Measurements from ENCODE around the gene CRMP1.

The CRMP1 gene

DNA sequence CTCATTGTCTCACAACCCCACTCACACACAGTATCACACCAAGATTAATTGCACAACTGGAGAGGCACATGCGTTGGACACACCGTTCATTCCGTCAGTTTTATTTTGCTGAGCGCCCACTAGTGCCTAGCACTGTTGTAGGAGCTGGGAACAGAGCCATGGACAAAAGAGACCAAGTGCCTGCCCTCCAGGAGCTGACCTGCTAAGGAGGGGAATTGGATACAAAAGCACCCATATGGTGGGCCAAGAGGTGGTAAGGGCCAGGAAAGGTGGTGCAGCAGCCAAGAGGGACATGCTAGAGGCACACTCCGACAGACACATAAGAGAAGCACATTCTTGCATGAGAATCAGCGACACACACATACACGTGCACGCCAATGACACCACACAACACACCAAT is 705 bp upstream of the CRMP1 start:
- TF ChIP-seq SIN3A (IDR thresholded peaks at IDR 0.05; ENCODE audit: borderline replicate concordance, insufficient read depth, low read length), result no peak
- no peak for TF ChIP-seq POLR2AphosphoS5 (IDR thresholded peaks at IDR 0.05; ENCODE audit: low read depth, low read length)
- no peak for TF ChIP-seq TAF1 (IDR thresholded peaks at IDR 0.05; ENCODE audit: borderline replicate concordance, insufficient read depth, low read length)
- TF ChIP-seq, protein P1, sequence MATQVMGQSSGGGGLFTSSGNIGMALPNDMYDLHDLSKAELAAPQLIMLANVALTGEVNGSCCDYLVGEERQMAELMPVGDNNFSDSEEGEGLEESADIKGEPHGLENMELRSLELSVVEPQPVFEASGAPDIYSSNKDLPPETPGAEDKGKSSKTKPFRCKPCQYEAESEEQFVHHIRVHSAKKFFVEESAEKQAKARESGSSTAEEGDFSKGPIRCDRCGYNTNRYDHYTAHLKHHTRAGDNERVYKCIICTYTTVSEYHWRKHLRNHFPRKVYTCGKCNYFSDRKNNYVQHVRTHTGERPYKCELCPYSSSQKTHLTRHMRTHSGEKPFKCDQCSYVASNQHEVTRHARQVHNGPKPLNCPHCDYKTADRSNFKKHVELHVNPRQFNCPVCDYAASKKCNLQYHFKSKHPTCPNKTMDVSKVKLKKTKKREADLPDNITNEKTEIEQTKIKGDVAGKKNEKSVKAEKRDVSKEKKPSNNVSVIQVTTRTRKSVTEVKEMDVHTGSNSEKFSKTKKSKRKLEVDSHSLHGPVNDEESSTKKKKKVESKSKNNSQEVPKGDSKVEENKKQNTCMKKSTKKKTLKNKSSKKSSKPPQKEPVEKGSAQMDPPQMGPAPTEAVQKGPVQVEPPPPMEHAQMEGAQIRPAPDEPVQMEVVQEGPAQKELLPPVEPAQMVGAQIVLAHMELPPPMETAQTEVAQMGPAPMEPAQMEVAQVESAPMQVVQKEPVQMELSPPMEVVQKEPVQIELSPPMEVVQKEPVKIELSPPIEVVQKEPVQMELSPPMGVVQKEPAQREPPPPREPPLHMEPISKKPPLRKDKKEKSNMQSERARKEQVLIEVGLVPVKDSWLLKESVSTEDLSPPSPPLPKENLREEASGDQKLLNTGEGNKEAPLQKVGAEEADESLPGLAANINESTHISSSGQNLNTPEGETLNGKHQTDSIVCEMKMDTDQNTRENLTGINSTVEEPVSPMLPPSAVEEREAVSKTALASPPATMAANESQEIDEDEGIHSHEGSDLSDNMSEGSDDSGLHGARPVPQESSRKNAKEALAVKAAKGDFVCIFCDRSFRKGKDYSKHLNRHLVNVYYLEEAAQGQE (IDR thresholded peaks at IDR 0.05; ENCODE audit: insufficient read depth in 1 of 2, low read depth in 2 of 2, low read length in 2 of 2), result no peak
- TF ChIP-seq FOXP2 (optimal IDR thresholded peaks at IDR 0.05; ENCODE audit: borderline replicate concordance, extremely low read depth, extremely low read length, insufficient read depth), result no peak

DNA sequence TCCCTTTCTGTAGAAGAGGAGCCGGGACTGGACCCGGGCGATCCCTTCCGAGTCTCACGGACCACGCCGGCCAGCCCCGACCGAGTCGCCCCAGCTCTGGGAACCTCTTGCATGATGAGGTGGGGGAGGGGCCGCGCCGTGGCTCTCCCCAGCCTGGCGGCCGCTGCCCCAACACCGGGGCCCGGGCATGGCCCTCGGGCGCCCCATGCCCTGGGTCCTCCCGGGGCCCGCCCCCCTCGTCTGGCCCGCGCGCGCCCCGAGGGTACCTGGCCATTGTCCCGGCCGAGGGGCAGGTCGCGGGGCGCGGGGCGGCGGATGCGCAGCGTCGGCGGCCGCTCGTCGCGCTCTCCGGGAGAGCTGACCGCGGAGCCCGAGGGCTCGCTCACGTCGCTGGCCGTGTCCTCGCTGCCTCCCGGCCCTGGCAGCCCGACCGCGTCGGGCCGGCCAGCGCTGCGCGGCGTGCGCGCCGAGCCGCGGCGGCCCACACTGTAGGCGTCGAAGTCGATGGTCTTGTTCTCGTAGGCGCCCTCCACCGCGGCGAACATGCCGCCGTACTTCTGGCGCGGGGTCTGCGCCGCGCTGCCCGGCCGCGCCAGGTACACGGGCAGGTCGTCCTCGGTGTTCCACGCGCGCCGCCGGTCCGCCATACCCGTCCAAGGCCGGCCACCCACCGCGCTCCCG is 423 bp downstream of the CRMP1 start:
- no peak for TF ChIP-seq TAF1 (IDR thresholded peaks at IDR 0.05; ENCODE audit: borderline replicate concordance, insufficient read depth, low read length)
- no peak for TF ChIP-seq FOXP2 (optimal IDR thresholded peaks at IDR 0.05; ENCODE audit: borderline replicate concordance, extremely low read depth, extremely low read length, insufficient read depth)
- TF ChIP-seq, protein P1 (IDR thresholded peaks at IDR 0.05; ENCODE audit: insufficient read depth in 1 of 2, low read depth in 2 of 2, low read length in 2 of 2), result no peak
- no peak for TF ChIP-seq POLR2AphosphoS5 (IDR thresholded peaks at IDR 0.05; ENCODE audit: low read depth, low read length)
- no peak for TF ChIP-seq SIN3A (IDR thresholded peaks at IDR 0.05; ENCODE audit: borderline replicate concordance, insufficient read depth, low read length)

DNA sequence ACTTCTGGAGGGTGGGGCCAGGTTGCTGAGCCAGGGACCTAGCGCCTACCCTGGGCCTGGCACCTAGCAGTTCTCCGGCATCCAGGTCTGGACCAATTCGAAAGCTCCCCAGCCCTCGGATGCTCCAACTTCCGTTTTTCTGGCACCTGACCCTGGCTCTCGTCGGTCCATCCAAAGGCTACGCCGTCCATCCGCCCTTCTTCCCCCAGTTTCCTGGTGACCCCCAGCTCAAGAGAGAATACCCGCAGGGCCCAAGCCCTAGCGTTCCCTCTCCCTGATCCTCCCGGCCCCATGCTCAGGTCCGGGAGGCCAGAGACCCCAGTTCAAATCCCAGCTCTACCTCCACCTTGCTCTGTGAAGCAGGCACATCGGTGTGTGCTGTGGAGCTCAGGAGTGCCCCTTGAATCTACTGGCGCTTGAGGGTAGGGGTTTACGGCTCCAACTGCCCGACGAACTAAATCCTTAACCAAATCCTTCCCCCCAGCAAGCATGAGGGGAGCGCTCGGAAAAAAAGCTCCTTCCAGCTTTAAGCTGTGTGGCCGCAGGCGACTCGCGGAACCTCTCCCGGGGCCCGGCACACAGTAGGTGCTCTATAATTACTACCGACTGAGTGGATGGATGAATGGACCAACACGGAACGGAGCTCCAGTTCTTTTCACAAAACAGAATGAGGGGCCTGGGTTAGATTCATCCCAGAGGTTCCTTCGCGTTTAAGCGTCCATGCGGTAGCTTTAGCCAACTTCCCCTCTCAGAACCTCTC is 1.1 kb downstream of the CRMP1 start:
- TF ChIP-seq, protein P1 (IDR thresholded peaks at IDR 0.05; ENCODE audit: insufficient read depth in 1 of 2, low read depth in 2 of 2, low read length in 2 of 2), result no peak
- TF ChIP-seq FOXP2 (optimal IDR thresholded peaks at IDR 0.05; ENCODE audit: borderline replicate concordance, extremely low read depth, extremely low read length, insufficient read depth) (no peak), SIN3A (IDR thresholded peaks at IDR 0.05; ENCODE audit: borderline replicate concordance, insufficient read depth, low read length) (no peak), POLR2AphosphoS5 (IDR thresholded peaks at IDR 0.05; ENCODE audit: low read depth, low read length) (no peak), TAF1 (IDR thresholded peaks at IDR 0.05; ENCODE audit: borderline replicate concordance, insufficient read depth, low read length) (no peak)

DNA sequence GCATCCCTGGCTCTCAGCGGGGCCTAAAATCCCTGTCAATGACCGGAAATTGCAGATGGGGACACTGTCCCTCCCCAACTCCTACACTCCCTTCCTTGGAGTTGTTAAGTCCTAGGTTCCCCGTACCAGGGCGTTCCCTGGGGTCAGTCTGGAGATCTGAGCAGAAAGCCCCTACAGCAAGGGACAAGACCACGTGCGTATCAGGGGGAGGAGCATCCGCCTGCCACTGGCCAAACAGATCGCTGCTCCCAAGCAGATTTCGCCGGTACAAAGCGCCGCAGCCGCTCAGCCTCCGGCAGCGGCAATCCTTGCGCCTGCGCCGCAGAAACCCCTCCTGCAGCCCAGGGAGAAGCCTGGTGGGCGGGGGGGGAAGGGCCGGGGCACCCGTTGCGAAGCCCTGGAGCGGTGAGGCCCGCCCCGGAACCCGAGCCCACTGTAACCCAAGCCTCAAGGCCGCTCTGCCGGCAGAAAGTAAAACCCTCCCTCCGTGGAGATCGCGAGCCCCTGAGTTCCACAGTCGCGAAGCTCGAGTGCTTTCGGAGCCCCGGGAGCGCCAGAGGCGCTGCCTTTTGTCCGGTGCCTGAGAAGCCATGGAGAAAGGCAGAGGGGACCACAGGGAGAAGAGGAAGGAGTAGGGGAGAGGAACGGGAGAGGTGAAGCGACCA is 2.7 kb downstream of the CRMP1 start:
- TF ChIP-seq, protein P1 (IDR thresholded peaks at IDR 0.05; ENCODE audit: insufficient read depth in 1 of 2, low read depth in 2 of 2, low read length in 2 of 2), result no peak
- TF ChIP-seq FOXP2 (optimal IDR thresholded peaks at IDR 0.05; ENCODE audit: borderline replicate concordance, extremely low read depth, extremely low read length, insufficient read depth), result no peak
- no peak for TF ChIP-seq SIN3A (IDR thresholded peaks at IDR 0.05; ENCODE audit: borderline replicate concordance, insufficient read depth, low read length)
- no peak for TF ChIP-seq TAF1 (IDR thresholded peaks at IDR 0.05; ENCODE audit: borderline replicate concordance, insufficient read depth, low read length)
- no peak for TF ChIP-seq POLR2AphosphoS5 (IDR thresholded peaks at IDR 0.05; ENCODE audit: low read depth, low read length)
